Measurements from ENCODE around the gene IQGAP2.

Gene IQGAP2

DNA sequence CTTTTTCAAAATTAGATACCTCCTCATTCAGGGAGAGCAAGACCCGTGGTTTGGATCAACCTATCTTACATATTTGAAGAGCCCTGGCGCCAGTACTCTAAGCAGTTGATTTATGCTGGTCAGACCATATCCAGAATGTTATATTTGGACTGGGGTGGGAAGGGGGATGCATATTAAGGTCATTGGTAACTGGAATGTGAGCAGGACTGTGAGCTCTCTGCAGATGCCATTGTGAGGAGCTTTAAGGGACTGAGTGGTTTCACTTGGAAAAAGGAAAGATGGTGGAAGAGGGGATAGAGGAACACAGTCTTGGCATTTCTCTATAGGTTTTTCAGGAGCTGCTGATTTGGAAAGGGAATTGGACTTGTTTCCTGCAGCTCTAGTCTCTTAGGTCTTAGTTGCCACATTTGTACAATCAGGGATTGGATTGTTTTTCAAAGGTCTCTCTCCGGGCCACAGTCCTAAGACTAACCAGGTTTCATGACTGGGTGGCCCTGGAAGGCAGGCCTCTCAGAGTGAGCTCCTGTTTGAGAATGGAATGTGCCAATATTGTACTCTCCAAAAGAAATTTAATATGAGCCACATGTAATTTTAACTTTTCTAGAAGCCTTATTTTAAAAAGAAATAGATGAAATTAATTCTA, 287.1 kb downstream of the IQGAP2 start:
- no peak for DNase-seq (ENCODE audit: low spot score)

- DNase-seq (ENCODE audit: low spot score), result no peak
These were observed 287.8 kb downstream of the IQGAP2 start for GRCh38 chr5:76690704-76691466.

- DNase-seq (ENCODE audit: low spot score), result no peak
These were observed 288.6 kb downstream of the IQGAP2 start for GRCh38 chr5:76691467-76692273.

DNA sequence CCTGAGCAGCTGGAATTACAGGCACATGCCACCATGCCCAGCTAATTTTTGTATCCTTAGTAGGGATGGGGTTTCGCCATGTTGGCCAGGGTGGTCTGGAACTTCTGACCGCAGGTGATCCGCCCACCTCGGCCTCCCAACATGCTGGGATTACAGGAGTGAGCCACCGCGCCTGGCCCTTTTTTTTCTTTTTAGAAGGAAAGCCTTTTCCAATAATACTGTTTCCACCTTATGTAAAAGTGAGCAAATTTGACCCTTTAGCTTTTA, 289.1 kb downstream of the IQGAP2 start:
- no peak for DNase-seq (ENCODE audit: low spot score)

GRCh38 chr5:76692651-76693050, 289.6 kb downstream of the IQGAP2 start:
- DNase-seq (ENCODE audit: low spot score), result no peak

- DNase-seq (ENCODE audit: low spot score), result no peak
These were observed 290.1 kb downstream of the IQGAP2 start for GRCh38 chr5:76693141-76693540.

DNA sequence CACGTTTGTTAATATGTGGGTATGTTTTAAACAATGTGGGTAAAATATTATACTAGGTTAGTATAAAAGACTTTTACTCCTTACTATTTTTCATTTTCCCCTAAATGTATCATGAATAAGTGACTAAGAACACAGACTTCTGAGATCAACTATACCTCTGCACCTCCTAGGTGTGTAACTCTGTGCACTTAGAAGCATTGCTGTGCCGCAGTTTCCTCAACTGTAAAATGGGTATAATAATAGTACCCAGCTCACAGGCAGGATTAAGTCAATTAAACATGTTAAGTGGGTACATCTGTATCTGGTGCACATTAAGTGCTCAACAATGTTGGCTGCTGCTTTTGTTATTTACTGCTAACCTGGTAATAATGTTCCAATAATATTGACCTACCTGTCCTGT, 291.2 kb downstream of the IQGAP2 start:
- DNase-seq (ENCODE audit: low spot score), result no peak

- no peak for DNase-seq (ENCODE audit: low spot score)
These were observed 292.3 kb downstream of the IQGAP2 start for GRCh38 chr5:76695346-76695745.

DNA sequence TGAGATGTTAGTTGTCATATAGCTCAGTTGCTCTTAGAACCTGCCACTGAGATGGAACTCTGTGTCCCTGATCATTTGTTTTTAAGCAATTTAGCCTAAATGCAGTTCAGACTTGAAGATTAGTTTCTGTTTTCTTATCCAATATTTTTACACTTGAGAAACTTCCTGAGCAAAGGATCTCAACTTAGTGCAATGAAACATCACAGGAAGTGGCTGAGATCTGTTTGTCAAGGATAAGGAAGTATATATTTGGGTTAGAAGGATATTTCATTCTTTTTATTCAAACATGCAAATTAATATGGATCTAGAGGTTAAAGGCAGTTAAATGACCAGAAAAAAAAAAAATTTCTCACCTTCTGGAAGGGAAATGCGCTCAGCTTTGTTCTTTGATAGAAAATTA, 293.2 kb downstream of the IQGAP2 start:
- no peak for DNase-seq (ENCODE audit: low spot score)

- DNase-seq (ENCODE audit: low spot score), result no peak
These were observed 294.6 kb downstream of the IQGAP2 start for GRCh38 chr5:76697670-76698069.

DNA sequence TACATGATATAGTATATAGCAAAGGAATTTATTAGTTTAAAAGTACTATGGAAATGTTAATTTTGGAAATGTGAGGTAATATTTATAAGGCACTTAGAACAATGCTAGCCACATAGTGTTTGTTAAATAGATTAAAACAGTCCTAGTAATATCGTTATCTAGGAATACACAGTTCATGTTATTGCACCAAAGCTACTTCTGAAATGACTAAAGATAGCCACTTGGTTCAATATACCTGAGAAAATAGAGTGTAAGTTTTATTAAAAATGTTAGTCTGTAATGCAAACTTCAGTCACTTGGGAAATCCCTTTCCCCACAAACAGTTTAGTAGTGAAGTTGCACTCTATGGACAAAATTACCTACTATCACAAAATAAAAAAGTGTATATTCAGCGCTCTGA, 297.5 kb downstream of the IQGAP2 start:
- DNase-seq (ENCODE audit: low spot score), result no peak

- DNase-seq (ENCODE audit: low spot score), result no peak
These were observed 298.2 kb downstream of the IQGAP2 start for GRCh38 chr5:76701298-76701697.

DNA sequence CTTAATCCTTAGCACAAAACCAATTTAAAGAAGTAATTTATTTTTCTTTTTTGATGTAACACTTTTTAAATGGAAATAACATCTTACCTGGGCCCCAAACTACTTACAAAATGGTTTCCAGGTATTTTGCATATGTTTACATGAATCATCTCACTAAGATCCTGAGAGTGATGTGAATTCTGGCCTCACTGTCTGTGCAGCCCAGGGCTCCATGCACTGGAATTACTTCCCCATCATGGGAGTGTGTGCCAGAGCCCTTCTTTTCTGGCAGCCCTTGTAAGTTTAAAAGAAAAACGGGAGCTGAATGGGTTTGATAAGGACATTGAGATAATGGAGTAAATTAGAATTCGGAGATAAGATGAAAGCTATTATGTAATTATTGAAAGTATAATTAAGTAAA, 300.6 kb downstream of the IQGAP2 start:
- DNase-seq (ENCODE audit: low spot score), result no peak

- no peak for DNase-seq (ENCODE audit: low spot score)
These were observed 301.1 kb downstream of the IQGAP2 start for GRCh38 chr5:76704131-76704663.

DNA sequence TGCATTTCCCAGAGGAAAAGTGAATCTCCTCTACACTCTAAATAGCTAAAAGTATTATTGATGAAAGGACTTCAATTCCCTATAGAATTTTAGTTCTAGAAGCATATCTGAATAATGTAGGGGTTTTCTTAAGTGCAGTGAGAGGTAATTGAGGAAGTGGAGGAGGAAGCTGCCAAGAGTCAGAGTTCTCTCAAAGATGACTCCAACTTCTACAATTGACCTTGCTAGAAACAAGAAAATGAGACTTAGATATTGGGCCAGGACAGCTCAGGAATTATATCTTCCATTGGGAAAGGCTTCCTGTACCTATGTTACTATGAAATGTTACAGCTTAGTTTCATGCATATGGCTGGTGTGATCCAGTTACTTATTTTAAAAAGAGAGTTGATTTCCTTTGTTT, 302.5 kb downstream of the IQGAP2 start:
- no peak for DNase-seq (ENCODE audit: low spot score)

GRCh38 chr5:76709762-76710161, 306.7 kb downstream of the IQGAP2 start:
- DNase-seq (ENCODE audit: low spot score), result no peak

GRCh38 chr5:76710991-76711390, 307.9 kb downstream of the IQGAP2 start:
- no peak for DNase-seq (ENCODE audit: low spot score)

DNA sequence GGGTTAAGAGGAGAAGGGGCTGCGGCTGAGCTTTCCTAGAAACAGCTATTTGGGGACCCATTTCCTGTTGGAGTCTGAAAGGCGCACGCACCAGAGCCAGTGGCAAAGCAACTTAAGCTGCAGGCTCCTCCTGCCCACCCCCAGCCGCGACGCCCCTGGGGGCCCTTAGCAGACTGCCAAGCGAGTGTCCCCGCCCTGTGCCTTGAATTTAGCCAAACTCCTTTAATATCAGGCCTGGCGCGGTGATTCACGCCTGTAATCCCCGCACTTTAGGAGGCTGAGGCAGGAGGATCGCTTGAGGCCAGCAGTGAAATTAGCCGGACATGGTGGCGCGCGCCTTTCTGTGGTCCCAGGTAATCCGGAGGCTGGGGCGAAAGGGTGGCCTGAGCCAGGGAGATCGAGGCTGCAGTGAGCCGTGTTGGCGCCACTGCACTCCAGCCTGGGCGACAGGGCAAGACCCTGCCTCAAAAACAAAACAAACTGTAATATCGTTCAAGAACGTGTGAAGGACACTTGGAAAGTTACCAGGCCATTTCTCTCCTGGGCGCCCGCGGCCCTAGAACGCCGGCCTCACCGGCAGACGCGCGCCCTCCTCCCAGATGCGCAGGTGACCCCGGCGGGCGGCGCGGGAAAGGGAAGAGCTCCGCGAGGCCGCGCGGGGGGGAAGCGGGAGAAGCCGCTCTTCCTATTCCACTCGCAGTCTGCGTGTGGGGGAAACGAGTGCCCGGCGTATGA, 311.8 kb downstream of the IQGAP2 start:
- DNase-seq (ENCODE audit: low spot score), result peak; percentile 44

GRCh38 chr5:76715486-76715735, 312.3 kb downstream of the IQGAP2 start:
- DNase-seq (ENCODE audit: low spot score), result no peak

- DNase-seq (ENCODE audit: low spot score), result peak; percentile 74
These were observed 312.8 kb downstream of the IQGAP2 start, which contains the start of gene F2R for GRCh38 chr5:76715736-76716455. Gene F2R, plus strand, starts transcription at chr5:76716126. Its CDS starts 182 bp downstream, at chr5:76716308.

DNA sequence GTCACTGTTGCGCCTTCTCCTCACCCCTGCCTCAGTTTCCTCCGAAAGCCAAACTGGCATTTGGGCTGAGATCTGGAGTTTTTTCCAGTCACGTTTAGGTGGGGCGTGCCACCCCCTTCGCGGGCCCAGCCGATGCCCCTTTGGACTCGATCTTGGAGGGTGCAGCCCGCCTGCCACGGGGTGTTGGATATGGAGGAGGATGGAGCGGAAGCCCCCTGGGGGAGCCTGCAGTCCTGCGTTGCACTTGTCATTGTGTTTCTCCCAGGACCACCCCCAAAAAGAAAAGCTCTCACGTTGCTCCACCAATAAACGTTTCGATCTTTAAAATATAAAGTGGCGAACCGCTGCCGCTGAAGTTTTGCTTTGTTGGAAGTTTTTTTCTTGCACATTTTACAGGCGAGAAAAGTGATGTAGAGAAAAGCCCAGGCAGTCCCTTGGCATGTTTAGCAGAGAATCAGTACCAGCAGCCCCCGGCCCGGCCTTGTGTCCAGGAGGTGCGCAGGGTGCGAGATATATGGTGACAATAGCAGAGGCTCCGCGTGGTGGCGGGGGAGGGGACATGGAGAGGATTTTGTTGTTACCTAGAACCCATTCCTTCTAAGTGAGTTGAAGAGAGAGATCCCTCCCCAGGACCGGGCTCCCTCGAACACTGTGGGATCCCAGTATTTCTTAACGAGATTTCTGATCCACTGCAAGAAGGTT, 313.5 kb downstream of the IQGAP2 start:
- peak; percentile 26 for DNase-seq (ENCODE audit: low spot score)

Measured in HuH-7 (cell line).